WERI-Rb-1 (cell line): ENCODE results near the gene CACNA2D2.

Experiments used
- DNase-seq: peaks from one replicate; pipeline ENCODE4 v3.0.0-alpha.2; 2020
- H3K27ac ChIP-seq: fragments of 250-450 bp; sonication (Bioruptor Pico); 2 replicates; pipeline ENCODE4 v1.5.1; 2020; ENCODE audit warnings: mild to moderate bottlenecking, moderate library complexity
- H3K27me3 ChIP-seq: fragments of 250-450 bp; sonication (Bioruptor Pico); 2 replicates; pipeline ENCODE4 v1.5.1; 2021; ENCODE audit warnings: mild to moderate bottlenecking, low read depth, moderate library complexity; ENCODE audit not compliant: insufficient read depth, severe bottlenecking
- H3K36me3 ChIP-seq: fragments of 250-450 bp; sonication (Bioruptor Pico); 2 replicates; pipeline ENCODE4 v1.5.1; 2020; ENCODE audit warnings: mild to moderate bottlenecking, moderate library complexity
- H3K4me3 ChIP-seq: 2 replicates; pipeline ENCODE4 v1.5.1; 2011; ENCODE audit warnings: low read depth, mild to moderate bottlenecking, control low read depth, low read length
- H3K9me3 ChIP-seq: fragments of 250-450 bp; sonication (Bioruptor Pico); 2 replicates; pipeline ENCODE4 v1.5.1; 2021; ENCODE audit warnings: mild to moderate bottlenecking, moderate library complexity; ENCODE audit not compliant: severe bottlenecking
- TF ChIP-seq, protein P1 (sequence below): IDR thresholded peaks from 2 replicates; pipeline ENCODE4 v1.5.1; 2011; ENCODE audit warnings: low read depth, mild to moderate bottlenecking, control low read depth, inconsistent platforms, low read length

CACNA2D2 gene

DNA sequence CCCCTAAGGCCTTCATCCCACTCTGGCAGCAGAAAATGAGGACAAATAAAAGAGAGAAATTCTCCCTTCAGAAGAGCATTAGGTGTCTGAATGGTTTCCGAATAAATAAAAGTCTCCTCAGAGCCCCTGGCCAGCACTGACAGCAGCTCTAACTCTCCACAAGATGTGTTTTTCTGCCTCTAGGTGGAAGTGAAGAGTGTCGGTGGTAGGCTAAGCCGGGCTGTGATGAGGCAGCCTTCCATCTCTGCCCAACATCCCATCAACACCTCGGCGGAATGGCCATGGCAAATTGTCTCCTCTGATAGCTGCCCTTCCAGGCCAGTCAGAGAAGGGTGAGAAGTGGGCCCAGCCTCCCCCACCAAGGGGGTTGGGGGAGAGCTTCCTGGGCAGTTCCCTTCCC is 6.3 kb upstream of the CACNA2D2 start:
- no peak for DNase-seq
- Histone ChIP-seq H3K27me3 (no peaks in the 10 kb centered on the region), H3K9me3 (no peaks in the 10 kb centered on the region), H3K27ac (no peak overlapping the region), H3K4me3 (no peak overlapping the region), H3K36me3 (no peaks in the 10 kb centered on the region)
- TF ChIP-seq, protein P1, sequence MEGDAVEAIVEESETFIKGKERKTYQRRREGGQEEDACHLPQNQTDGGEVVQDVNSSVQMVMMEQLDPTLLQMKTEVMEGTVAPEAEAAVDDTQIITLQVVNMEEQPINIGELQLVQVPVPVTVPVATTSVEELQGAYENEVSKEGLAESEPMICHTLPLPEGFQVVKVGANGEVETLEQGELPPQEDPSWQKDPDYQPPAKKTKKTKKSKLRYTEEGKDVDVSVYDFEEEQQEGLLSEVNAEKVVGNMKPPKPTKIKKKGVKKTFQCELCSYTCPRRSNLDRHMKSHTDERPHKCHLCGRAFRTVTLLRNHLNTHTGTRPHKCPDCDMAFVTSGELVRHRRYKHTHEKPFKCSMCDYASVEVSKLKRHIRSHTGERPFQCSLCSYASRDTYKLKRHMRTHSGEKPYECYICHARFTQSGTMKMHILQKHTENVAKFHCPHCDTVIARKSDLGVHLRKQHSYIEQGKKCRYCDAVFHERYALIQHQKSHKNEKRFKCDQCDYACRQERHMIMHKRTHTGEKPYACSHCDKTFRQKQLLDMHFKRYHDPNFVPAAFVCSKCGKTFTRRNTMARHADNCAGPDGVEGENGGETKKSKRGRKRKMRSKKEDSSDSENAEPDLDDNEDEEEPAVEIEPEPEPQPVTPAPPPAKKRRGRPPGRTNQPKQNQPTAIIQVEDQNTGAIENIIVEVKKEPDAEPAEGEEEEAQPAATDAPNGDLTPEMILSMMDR, result peak; percentile 17; the same call in 1 of the 2 replicates

DNA sequence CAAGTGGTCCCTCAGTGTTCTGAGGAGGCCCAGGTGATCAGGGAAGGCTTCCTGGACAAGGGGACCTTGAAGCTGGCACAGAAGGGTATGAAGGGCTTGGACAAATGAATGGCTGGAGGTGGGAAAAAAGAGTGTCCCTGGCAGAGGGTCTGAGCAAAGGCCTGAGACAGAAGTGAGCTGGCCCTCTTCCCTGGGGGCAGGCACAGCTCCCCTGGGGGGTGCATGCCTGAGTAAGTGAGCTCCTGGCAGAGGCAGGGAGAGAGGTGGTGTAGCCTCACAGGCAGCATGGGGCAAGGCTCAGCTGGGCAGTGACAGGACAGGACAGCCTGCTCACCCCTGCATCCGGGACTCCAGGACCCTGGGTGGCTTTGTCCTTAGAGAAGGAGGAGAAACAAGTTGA is 5.4 kb upstream of the CACNA2D2 start:
- TF ChIP-seq, protein P1, result no peak
- Histone ChIP-seq H3K4me3 (no peak overlapping the region), H3K9me3 (no peaks in the 10 kb centered on the region), H3K27ac (no peak overlapping the region), H3K27me3 (no peaks in the 10 kb centered on the region), H3K36me3 (no peaks in the 10 kb centered on the region)
- no peak for DNase-seq

DNA sequence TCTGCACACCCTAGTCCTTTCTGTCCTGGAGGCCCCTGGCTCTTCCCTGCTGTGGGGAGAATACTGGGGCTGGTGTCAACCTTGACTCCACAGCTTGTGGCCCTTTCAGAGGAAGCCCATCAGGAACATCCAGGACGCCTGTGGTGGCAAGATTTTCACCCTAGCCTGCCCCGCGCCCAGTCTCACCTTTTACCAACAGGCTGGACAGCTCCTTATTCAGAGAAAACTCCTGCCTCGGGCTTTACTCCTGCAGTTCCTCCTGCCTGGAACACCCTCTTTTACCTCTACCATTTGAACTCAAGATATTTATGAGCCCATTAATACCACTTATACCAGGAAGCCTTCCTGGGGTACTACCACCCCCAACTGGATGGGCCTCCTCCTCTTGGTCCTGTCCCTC is 2.7 kb upstream of the CACNA2D2 start:
- TF ChIP-seq, protein P1, result no peak
- no peaks in the 10 kb centered on the region for H3K27me3 ChIP-seq
- no peak overlapping the region for H3K4me3 ChIP-seq
- H3K36me3 ChIP-seq, result no peaks in the 10 kb centered on the region
- H3K9me3 ChIP-seq, result no peaks in the 10 kb centered on the region
- no peak for DNase-seq
- H3K27ac ChIP-seq, result no peak overlapping the region

DNA sequence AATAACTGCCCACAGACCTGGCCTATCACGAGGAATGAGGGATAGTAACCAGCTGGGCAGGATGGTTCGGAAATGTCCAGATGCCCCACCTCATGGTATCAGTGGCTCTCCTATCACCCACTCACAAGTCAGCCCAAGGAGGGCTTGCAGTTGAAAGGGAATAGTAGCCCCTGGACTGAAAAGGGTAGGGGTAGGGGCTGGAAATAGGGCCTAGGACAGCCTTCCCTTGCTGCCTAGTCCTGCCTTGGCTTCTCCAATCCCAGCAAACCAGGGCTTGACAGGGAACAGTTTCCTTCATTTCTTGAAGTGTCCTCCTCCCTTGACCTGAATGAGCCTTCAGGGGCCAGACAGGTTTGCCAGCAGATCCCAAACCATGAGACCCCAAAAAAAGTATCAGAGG is 1.2 kb upstream of the CACNA2D2 start:
- H3K27me3 ChIP-seq, result no peaks in the 10 kb centered on the region
- H3K27ac ChIP-seq, result no peak overlapping the region
- no peak overlapping the region for H3K4me3 ChIP-seq
- TF ChIP-seq, protein P1, result no peak
- no peaks in the 10 kb centered on the region for H3K9me3 ChIP-seq
- DNase-seq, result no peak
- H3K36me3 ChIP-seq, result no peaks in the 10 kb centered on the region

DNA sequence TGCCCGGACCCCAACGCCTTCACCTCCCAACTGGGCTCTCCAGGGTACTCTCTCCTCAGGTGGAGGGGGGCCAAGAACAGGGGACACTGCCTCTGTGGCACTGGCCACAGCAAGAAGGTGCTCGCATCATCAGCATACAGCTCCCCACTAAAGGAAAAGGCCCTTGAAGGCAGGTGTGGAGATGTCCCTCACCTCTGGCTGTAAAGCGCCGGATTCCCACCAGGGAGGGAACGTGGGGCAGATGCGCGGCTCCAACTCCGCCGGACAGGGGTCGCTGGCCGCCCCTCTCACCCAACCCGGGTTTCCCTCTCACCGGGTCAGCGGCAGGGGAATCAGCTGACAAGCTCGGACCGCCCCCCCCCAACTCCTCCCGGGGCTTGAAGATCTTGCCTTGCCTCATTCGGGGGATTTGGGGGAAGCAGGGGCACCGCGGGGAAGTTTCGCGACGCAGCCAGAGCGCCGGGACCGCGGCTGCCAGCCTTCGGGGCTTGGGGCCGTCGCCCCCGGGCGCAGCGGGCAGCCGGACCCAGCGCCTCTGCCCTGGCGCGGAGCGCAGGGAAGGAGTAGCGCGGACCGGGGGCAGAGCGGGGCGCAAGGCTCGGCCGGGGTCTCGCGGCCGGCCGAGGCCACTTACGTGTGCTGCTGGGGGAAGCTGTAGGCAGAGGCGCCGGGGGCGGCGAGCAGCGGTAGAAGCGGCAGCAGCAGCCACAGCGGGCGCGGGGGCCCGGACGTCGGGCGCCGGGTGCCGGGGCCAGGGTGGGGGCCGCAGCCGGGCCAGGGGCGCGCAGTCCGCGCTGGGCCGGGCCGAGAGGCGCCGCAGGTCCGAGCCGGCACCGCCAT is 630 bp downstream of the CACNA2D2 start:
- Histone ChIP-seq H3K27ac (peak overlapping the region; percentile 56), H3K36me3 (no peaks in the 10 kb centered on the region), H3K27me3 (no peaks in the 10 kb centered on the region), H3K9me3 (no peaks in the 10 kb centered on the region), H3K4me3 (peak overlapping the region; percentile 48)
- DNase-seq, result peak; percentile 41
- TF ChIP-seq, protein P1, result peak; percentile 42; the same call in 1 of the 2 replicates

DNA sequence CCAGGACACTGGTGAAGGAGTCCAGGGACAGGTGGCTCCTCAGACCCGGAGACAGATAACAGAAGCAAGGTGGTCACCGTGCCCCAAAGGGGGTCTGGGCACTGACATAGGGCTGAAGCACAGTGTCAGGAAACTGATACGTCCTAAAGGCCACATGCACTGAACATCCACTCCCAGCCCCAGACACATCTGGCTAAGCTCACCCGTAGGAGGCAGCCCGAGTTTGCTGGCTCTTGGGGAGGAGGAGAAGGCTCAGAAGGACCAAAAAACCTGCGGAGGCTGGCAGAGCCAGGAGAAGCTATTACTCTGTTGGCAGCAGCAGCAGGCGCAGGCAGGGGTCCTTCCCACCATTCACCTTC is 1.2 kb downstream of the CACNA2D2 start:
- Histone ChIP-seq H3K27me3 (no peaks in the 10 kb centered on the region), H3K27ac (no peak overlapping the region), H3K36me3 (no peaks in the 10 kb centered on the region), H3K4me3 (peak overlapping the region; percentile 48), H3K9me3 (no peaks in the 10 kb centered on the region)
- TF ChIP-seq, protein P1, result no peak
- no peak for DNase-seq
